AML-193 (cell line): ENCODE data around the gene MYBL2.
A peak's percentile ranks its signal among the peaks of the same experiment; 100 is the strongest.

ENCODE experiments used
- DNase-seq, 2 experiments: peaks; one replicate each; lab custom pipeline; 2025; lab: John Stamatoyannopoulos, UW

The MYBL2 gene

GRCh38 chr20:43723735-43724134 is 56.8 kb downstream of the MYBL2 start:
- no peak for DNase-seq

- DNase-seq = no peak
These were observed 57.5 kb downstream of the MYBL2 start for GRCh38 chr20:43724383-43724782.

- no peak for DNase-seq
These were observed 58.8 kb downstream of the MYBL2 start for GRCh38 chr20:43725666-43726065.

- no peak for DNase-seq
These were observed 59.4 kb downstream of the MYBL2 start for GRCh38 chr20:43726333-43726732.

GRCh38 chr20:43726811-43727338 is 60.0 kb downstream of the MYBL2 start, which contains the start of gene GTSF1L:
TSS of gene GTSF1L (minus strand) at chr20:43727002. CDS start at chr20:43726694, 308 bp downstream.
- no peak for DNase-seq

- no peak for DNase-seq
These were observed 61.2 kb downstream of the MYBL2 start for GRCh38 chr20:43727980-43728590.

- no peak for DNase-seq
These were observed 61.9 kb downstream of the MYBL2 start for GRCh38 chr20:43728686-43729255.

- DNase-seq = no peak
These were observed 64.6 kb downstream of the MYBL2 start for GRCh38 chr20:43731469-43731868.

- DNase-seq = no peak
These were observed 65.0 kb downstream of the MYBL2 start for GRCh38 chr20:43731927-43732326.

GRCh38 chr20:43736588-43737158 is 69.8 kb downstream of the MYBL2 start:
- no peak for DNase-seq

- no peak for DNase-seq
These were observed 71.0 kb downstream of the MYBL2 start for GRCh38 chr20:43737925-43738324.

GRCh38 chr20:43739148-43739749 is 72.3 kb downstream of the MYBL2 start:
- no peak for DNase-seq

GRCh38 chr20:43740642-43741041 is 73.7 kb downstream of the MYBL2 start:
- no peak for DNase-seq

- DNase-seq = no peak
These were observed 77.3 kb downstream of the MYBL2 start for GRCh38 chr20:43744151-43744611.

- DNase-seq = peak; percentile 54 to 55
These were observed 78.2 kb downstream of the MYBL2 start for GRCh38 chr20:43744966-43745730.

GRCh38 chr20:43746344-43747137 is 79.6 kb downstream of the MYBL2 start:
- no peak for DNase-seq

- peak; percentile 74 to 81 for DNase-seq
These were observed 81.4 kb downstream of the MYBL2 start for GRCh38 chr20:43748274-43748673.

- peak; percentile 30 to 33 for DNase-seq
These were observed 82.9 kb downstream of the MYBL2 start for GRCh38 chr20:43749734-43750294.

- no peak for DNase-seq
These were observed 83.9 kb downstream of the MYBL2 start for GRCh38 chr20:43750774-43751166.

- DNase-seq = peak; percentile 40 to 47
These were observed 84.5 kb downstream of the MYBL2 start for GRCh38 chr20:43751167-43752050.
